HG02943 (cell line): ENCODE data around the gene ST6GALNAC5.
"Not testable (repeated sequence)": the region's sequence is repeated elsewhere in the genome, so short reads cannot be mapped to it uniquely, and the experiment has no call there.

Experiments used
- ATAC-seq: cut with Tn5 transposase; IDR thresholded peaks from one replicate; pipeline ENCODE4 v1.9.1; 2021; ENCODE audit warnings: mild to moderate bottlenecking, low read depth, moderate library complexity; ENCODE audit not compliant: unreplicated experiment

The ST6GALNAC5 gene

GRCh38 chr1:76867342-76868130, at the start of gene ST6GALNAC5:
Gene ST6GALNAC5 (plus strand): TSS chr1:76867480.
- ATAC-seq: no peak

GRCh38 chr1:76820028-76820427, 47.3 kb upstream of the ST6GALNAC5 start:
- no peak for ATAC-seq

DNA sequence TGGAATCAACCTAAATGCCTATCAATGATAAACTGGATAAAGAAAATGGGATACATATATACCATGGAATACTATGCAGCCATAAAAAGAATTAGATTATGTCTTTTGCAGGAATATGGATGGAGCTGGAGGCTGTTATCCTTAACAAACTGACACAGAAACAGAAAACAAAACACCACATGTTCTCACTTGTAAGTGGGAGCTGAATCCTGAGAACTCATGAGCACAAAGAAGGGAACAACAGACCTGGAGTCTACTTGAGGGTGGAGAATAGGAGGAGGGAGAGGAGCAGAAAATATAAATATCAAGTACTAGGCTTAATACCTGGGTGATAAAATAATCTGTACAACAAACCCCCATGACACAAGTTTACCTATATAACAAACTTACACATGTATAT, 44.3 kb upstream of the ST6GALNAC5 start:
- ATAC-seq: not testable (repeated sequence)

GRCh38 chr1:76824106-76824505, 43.2 kb upstream of the ST6GALNAC5 start:
- no peak for ATAC-seq

- ATAC-seq: no peak
Observed at GRCh38 chr1:76826072-76826845, 41.0 kb upstream of the ST6GALNAC5 start.

DNA sequence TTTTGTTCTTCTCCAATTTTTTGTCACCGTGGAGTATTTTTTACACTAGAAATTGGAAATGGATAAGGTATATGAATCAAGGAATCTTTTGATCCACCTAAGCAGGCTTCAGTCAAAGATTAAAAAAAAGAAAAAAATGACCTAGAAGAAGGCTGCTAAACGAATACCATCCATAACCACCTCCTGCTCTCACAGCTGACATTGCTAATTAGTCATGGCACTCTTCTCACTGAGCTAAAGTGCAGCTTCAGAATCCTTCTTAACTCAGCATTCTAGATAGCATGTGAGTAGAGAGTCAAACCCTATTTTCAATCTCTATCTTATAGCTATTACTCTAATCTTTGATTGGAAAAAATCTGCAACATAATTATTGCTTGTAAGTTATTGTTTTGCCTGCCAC, 40.2 kb upstream of the ST6GALNAC5 start:
- no peak for ATAC-seq

- ATAC-seq: peak; percentile 78
Observed at GRCh38 chr1:76830373-76830772, 36.9 kb upstream of the ST6GALNAC5 start.

DNA sequence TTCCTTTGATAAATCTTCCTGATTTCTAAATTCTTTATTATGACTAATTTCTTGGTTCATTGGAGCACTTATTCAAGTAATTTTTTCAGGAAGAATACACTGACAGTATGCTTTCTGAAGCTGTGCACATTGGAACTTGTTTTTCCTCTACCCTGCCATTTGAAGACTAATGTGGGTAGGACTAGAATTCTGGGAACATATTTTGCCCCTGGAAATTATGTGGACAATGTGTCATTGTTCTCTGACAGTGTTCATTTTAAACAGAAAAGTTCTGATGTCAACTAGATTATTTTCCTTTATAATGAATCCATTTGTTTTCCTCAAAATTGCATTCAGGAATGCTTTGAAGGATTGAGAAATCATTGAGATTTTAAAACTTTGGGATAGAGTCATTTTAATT, 34.8 kb upstream of the ST6GALNAC5 start:
- ATAC-seq: no peak

DNA sequence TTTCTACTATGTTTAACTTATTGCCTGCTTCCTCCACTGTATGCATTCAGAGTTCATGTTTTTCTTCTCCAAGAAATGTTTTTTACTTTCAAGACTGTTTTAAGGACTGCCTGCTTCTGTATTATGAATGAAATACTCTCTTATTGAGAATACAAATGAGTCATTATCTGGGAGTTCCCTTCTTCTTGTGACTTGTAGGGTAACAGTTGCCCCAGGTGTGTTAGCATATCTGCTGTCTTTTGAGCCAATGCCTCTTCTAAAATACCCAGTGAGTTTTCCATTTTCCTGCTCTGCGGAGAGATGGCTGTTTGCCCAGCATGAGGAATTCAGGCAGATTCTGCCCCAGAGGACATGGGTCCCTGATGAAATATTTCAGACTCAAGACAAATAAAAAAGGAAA, 34.1 kb upstream of the ST6GALNAC5 start:
- no peak for ATAC-seq

- ATAC-seq: no peak
Observed at GRCh38 chr1:76833856-76834255, 33.4 kb upstream of the ST6GALNAC5 start.

- no peak for ATAC-seq
Observed at GRCh38 chr1:76835203-76835602, 32.1 kb upstream of the ST6GALNAC5 start.

GRCh38 chr1:76840278-76840677, 27.0 kb upstream of the ST6GALNAC5 start:
- ATAC-seq: no peak

DNA sequence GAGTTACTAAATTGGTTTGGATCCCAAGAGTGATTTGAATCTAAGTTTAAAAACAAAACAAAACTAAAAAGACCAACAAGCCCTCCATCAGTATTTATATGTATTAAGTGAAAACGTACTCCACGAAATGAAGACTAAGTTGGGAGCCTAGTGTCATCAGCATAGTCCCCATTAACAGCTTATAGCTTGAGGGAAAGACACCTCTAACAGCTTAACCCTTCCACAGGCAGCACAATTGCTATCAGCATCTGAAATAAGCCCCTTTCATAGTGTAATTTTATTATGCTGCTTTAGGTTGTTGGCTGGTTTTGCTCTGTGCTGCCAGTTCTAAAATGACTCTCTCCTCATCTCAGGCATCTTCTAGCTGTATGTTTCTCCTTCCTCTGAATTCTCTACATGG, 25.8 kb upstream of the ST6GALNAC5 start:
- ATAC-seq: no peak

GRCh38 chr1:76843821-76844464, 23.3 kb upstream of the ST6GALNAC5 start:
- ATAC-seq: no peak

DNA sequence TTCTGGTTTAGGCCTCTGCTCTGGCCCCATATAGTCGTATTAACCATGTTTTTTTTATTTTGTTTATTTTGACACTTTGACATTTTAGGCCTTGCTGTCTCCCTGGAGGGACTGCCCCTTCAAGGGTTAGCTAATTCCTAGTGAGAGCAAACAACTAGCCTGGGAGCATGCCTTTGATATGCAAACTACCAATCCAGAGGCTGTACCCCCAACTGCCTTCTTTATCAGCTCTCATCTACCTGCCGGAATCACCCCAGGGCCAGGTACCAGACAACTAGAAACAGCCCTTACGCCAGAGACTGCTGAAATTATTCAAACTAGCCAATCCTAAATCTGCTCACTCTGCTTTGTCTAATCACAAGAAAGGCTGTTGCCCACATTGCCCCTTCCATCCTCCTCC, 13.0 kb upstream of the ST6GALNAC5 start:
- ATAC-seq: no peak

GRCh38 chr1:76856104-76856503, 11.2 kb upstream of the ST6GALNAC5 start:
- no peak for ATAC-seq

- no peak for ATAC-seq
Observed at GRCh38 chr1:76857138-76857537, 10.1 kb upstream of the ST6GALNAC5 start.

- no peak for ATAC-seq
Observed at GRCh38 chr1:76857973-76858372, 9.3 kb upstream of the ST6GALNAC5 start.

DNA sequence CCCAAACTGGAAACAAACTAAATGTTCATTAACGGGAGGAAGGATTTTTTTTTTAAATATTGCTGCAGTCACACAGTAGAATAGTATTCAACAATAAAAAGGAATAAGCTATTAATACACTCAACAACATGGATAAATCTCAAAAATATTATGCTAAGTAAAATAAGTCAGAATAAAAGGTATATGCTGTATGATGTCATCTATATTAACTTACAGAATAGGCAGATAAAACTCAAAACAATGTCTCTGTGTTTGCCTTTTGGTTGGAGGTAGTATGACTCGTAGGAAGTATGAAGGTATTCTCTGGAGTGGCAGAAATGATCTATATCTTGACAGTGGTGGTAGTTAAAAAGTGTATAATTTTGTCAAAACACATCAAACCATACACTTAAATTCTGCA, 6.1 kb upstream of the ST6GALNAC5 start:
- no peak for ATAC-seq

- ATAC-seq: no peak
Observed at GRCh38 chr1:76862447-76862846, 4.8 kb upstream of the ST6GALNAC5 start.

DNA sequence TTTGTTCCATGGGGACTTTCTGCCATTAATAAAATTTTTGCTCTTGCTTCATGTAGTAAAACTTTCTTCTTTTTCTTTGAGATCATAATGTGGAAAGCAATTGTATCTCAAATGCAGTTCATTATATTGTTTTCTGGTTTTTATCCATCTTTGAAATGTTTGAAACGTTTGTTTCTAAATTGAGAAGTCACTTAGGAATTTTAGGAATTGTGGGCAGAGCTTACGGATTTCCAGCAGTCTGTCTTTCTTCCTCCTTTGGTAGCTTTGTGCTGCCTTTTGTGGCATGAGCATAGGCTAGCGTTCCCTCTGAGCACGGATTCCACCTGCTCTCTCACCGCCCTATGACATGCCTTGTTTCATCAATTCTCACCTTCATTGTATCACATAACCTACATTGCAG, 2.9 kb upstream of the ST6GALNAC5 start:
- no peak for ATAC-seq
